ENCODE data around the gene CDCA3. TPM values are rescaled to one million over a fixed set of nuclear protein-coding genes. Genes with fewer than 3 reads are reported as not detected.
"Not testable (repeated sequence)": the region's sequence is repeated elsewhere in the genome, so short reads cannot be mapped to it uniquely, and the experiment has no call there.

CDCA3 gene
- total RNA-seq, 1 experiment from 2014 or later: 143 TPM

DNA sequence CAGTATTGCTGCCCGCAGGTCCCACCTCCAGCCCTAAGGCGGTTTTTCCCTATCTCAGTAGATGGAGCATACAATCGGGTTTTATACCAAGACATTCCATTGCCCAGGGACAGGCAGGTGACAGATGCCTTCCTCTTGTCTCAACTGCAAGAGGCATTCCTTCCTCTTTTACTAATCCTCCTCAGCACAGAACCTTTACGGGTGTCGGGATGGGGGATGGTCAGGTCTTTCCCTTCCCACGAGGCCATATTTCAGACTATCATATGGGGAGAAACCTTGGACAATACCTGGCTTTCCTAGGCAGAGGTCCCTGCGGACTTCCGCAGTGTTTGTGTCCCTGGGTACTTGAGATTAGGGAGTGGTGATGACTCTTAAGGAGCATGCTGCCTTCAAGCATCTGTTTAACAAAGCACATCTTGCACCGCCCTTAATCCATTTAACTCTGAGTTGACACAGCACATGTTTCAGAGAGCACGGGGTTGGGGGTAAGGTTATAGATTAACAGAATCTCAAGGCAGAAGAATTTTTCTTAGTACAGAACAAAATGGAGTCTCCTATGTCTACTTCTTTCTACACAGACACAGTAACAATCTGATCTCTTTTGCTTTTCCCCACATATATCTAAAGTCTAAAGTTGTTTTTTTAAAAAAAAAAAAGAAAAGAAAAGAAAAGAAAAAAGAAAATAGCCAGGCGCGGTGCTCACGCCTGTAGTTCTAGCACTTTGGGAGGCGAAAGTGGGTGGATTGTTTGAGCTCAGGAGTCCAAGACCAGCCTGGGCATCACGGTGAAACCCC lies 35.3 kb upstream of the CDCA3 start:
- Histone ChIP-seq H3K4me1 (replicated peaks) (peaks cover 15% of the 10 kb centered on the region), H3K36me3 (peaks cover 30% of the 10 kb centered on the region)
- H3K27me3 ChIP-seq (replicated peaks); H3K27ac ChIP-seq; H3K4me3 ChIP-seq; H3K9me3 ChIP-seq (replicated peaks); DNase-seq (ENCODE audit: low read depth in 1 of 2, low spot score in 2 of 2): not testable (repeated sequence)

- no peaks in the 10 kb centered on the region for H3K27me3 ChIP-seq (replicated peaks)
- peaks cover 30% of the 10 kb centered on the region for H3K36me3 ChIP-seq
- DNase-seq (ENCODE audit: low read depth in 1 of 2, low spot score in 2 of 2): no peak
Observed at GRCh38 chr12:6884539-6884938, 33.5 kb upstream of the CDCA3 start.

DNA sequence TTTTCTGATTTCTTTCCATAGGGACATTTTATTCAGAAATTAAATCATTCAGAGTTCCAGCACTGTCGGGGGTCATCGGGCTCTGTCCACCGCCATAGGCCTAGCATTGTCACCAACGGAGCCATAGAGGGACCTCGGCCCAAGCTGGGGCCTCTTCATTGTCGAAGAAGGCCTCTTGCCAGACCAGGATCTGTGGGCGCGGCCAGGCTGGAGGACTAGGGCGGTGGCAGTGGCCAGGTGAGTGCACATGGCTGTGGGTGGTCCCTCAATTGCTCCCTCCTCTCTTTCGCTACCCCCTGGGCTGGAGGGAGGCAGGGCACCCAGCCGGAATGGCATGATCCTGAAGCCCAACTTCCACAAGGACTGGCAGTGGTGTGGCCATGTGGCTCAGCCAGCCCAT lies 32.6 kb upstream of the CDCA3 start:
- peaks cover 35% of the 10 kb centered on the region for H3K36me3 ChIP-seq
- H3K27me3 ChIP-seq (replicated peaks): no peaks in the 10 kb centered on the region
- H3K27ac ChIP-seq: no peak overlapping the region
- no peak for DNase-seq (ENCODE audit: low read depth in 1 of 2, low spot score in 2 of 2)
- H3K9me3 ChIP-seq (replicated peaks): no peaks in the 10 kb centered on the region
- H3K4me1 ChIP-seq (replicated peaks): peaks cover 4% of the 10 kb centered on the region; the same call in 1 of the 2 replicates
- no peak overlapping the region for H3K4me3 ChIP-seq

More at GRCh38 chr12:6884539-6884938, 33.5 kb upstream of the CDCA3 start:
- Histone ChIP-seq H3K9me3 (replicated peaks) (no peaks in the 10 kb centered on the region), H3K4me1 (replicated peaks) (peaks cover 4% of the 10 kb centered on the region; the same call in 1 of the 2 replicates), H3K4me3 (no peak overlapping the region), H3K27ac (no peak overlapping the region)

DNA sequence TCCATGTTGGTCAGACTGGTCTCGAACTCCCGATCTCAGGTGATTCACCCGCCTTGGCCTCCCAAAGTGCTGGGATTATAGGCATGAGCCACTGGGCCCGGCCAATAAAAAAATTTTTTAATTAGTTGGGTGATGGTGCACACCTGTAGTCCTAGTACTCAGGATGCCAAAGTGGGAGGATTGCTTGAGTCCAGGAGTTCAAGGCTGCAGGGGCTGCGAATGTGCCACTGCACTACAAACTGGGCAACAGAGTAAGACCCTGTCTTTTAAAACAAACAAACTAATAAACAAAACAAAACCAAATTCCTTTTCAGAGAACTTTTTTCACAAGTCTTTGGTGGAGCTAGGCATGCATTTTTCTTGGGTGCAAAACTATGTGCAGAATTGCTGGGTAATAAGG lies 32.2 kb upstream of the CDCA3 start:
- no peak for DNase-seq (ENCODE audit: low read depth in 1 of 2, low spot score in 2 of 2)
- no peak overlapping the region for H3K4me3 ChIP-seq
- H3K9me3 ChIP-seq (replicated peaks): no peaks in the 10 kb centered on the region
- no peak overlapping the region for H3K27ac ChIP-seq
- peaks cover 33% of the 10 kb centered on the region for H3K36me3 ChIP-seq
- H3K4me1 ChIP-seq (replicated peaks): 0 out of 2 replicates have a peak, but pooled peaks cover under 1% of the 10 kb centered on the region
- no peaks in the 10 kb centered on the region for H3K27me3 ChIP-seq (replicated peaks)

GRCh38 chr12:6879824-6880223 lies 28.7 kb upstream of the CDCA3 start:
- not testable (repeated sequence) for H3K4me3 ChIP-seq; H3K9me3 ChIP-seq (replicated peaks); H3K4me1 ChIP-seq (replicated peaks); H3K27me3 ChIP-seq (replicated peaks); H3K27ac ChIP-seq; DNase-seq (ENCODE audit: low read depth in 1 of 2, low spot score in 2 of 2)
- peaks cover 32% of the 10 kb centered on the region for H3K36me3 ChIP-seq

- H3K4me1 ChIP-seq (replicated peaks): peaks cover 33% of the 10 kb centered on the region
- H3K27ac ChIP-seq: peak overlapping the region; percentile 55
- H3K4me3 ChIP-seq: peak overlapping the region; percentile 51
- H3K27me3 ChIP-seq (replicated peaks); H3K9me3 ChIP-seq (replicated peaks); DNase-seq (ENCODE audit: low read depth in 1 of 2, low spot score in 2 of 2): not testable (repeated sequence)
- H3K36me3 ChIP-seq: peaks cover 59% of the 10 kb centered on the region
Observed at GRCh38 chr12:6874015-6874368, 22.9 kb upstream of the CDCA3 start.

GRCh38 chr12:6873094-6874014 lies 22.3 kb upstream of the CDCA3 start, which contains the start of gene SPSB2:
TSS of gene SPSB2 (minus strand) at chr12:6873303. CDS start at chr12:6872901, 402 bp downstream.
- H3K27me3 ChIP-seq (replicated peaks): no peaks in the 10 kb centered on the region
- H3K27ac ChIP-seq: peak within 1 kb of the TSS; percentile 55
- H3K9me3 ChIP-seq (replicated peaks): no peaks in the 10 kb centered on the region
- peaks cover 40% of the 10 kb centered on the region for H3K4me1 ChIP-seq (replicated peaks)
- peaks cover 64% of the 10 kb centered on the region for H3K36me3 ChIP-seq
- peak within 1 kb of the TSS; percentile 51 for H3K4me3 ChIP-seq
- peak; percentile 94 to 99 for DNase-seq (ENCODE audit: low read depth in 1 of 2, low spot score in 2 of 2)

DNA sequence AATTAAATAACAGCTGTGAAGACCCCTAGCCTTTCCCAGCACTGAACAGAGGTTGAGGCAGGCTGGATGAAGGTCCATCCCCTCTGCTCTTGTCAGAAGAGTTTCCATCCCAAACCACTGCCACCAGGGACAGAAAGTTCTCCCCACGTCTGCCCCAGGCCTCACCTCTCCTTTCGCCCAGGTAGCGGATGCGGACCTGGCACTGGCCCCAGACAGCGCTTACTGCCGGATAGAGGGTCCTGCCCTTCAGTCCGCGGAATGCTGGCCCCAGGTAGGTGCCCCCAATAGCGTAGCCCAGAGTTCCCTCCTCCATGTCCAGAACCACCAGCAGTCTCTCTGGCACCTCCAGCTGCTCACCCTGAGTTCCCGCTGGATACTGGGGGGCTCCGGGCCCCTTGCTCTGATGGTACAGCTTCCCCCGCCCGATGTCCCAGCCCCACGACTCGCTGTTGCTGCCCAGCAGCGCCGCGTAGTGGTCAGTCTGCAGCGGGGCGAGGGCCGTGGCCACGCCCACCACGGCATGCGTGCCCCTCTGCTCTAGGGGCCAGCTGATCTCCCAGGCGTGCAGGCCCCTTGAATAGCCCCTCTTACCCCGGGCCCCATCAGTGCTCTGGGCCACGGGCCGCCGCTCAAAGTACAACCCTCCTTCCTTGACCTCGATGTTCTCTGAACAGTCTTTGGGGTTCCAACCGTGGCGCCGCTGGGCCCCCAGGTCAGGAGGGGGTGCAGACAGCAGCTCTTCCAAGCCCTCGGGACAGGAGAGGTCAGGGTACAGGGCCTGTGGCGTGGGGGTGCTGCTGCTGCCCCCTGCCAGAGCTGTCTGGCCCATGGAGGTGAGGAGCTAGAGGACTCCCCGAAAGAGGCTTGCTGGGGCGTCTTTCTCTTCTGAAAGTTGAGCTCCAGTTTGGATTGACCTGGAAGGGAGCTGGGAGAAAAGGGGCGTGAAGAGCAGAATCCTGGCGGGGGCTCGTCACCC lies 21.3 kb upstream of the CDCA3 start:
- Histone ChIP-seq H3K27me3 (replicated peaks) (no peaks in the 10 kb centered on the region), H3K27ac (peak overlapping the region; percentile 3), H3K36me3 (peaks cover 74% of the 10 kb centered on the region), H3K4me1 (replicated peaks) (peaks cover 41% of the 10 kb centered on the region), H3K4me3 (peak overlapping the region; percentile 51), H3K9me3 (replicated peaks) (no peaks in the 10 kb centered on the region)
- DNase-seq (ENCODE audit: low read depth in 1 of 2, low spot score in 2 of 2): peak; percentile 82 to 85

DNA sequence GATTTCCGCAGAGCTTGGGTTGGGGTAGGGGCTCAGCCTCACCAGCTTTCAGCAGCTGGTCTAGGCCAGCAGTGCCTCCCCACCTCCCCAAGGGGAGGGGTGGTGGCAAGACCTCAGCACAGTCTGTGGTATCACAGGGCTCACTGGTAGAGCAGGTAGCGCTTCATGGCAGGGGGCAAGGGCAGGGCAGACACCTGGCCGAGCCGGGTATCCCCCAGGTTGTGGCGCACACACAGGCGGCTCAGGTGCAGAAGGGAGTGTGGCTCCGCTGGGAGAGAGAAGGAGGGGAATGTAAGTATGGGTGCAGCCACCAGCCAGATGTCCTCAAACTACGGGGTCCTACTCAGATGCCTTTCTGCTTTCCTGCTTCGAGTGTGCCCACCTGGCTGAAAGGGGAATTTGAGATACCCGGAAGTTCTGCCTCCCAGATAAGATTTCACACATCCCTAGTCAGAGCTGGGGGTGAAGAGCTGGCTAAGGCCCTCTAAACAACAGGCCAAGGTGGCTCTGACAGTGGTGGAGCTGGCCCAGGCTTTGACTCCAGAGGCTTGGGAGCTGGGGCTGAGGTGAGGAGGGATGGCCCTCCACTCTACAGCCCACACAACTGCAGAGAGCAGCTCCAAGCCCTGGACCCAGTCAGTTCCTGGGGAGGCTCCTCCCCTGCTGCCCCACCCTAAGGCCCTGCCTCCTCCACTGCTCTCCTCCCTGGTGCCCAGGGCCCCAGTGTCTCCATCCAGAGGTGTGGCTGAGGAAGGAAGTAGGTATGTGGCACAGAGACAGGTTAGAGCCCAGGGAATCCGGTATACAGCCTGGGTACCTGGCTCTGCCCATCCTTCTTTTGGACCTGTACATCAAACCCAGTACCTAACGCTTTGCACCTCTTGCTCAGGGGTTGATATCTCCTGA lies 20.2 kb upstream of the CDCA3 start:
- Histone ChIP-seq H3K4me3 (no peak overlapping the region), H3K27ac (no peak overlapping the region), H3K9me3 (replicated peaks) (no peaks in the 10 kb centered on the region), H3K36me3 (peaks cover 82% of the 10 kb centered on the region), H3K27me3 (replicated peaks) (no peaks in the 10 kb centered on the region), H3K4me1 (replicated peaks) (peaks cover 47% of the 10 kb centered on the region)
- DNase-seq (ENCODE audit: low read depth in 1 of 2, low spot score in 2 of 2): peak in 1 of 2 experiments; percentile 25

- not testable (repeated sequence) for H3K27me3 ChIP-seq (replicated peaks); H3K9me3 ChIP-seq (replicated peaks); DNase-seq (ENCODE audit: low read depth in 1 of 2, low spot score in 2 of 2); H3K27ac ChIP-seq; H3K4me3 ChIP-seq
- H3K4me1 ChIP-seq (replicated peaks): peaks cover 47% of the 10 kb centered on the region
- peaks cover 84% of the 10 kb centered on the region for H3K36me3 ChIP-seq
Observed at GRCh38 chr12:6870304-6870703, 19.2 kb upstream of the CDCA3 start.

GRCh38 chr12:6869049-6870021 lies 18.2 kb upstream of the CDCA3 start:
- Histone ChIP-seq H3K36me3 (peaks cover 86% of the 10 kb centered on the region), H3K27ac (no peak overlapping the region), H3K4me3 (peak overlapping the region; percentile 95), H3K4me1 (replicated peaks) (peaks cover 47% of the 10 kb centered on the region), H3K27me3 (replicated peaks) (no peaks in the 10 kb centered on the region), H3K9me3 (replicated peaks) (no peaks in the 10 kb centered on the region)
- DNase-seq (ENCODE audit: low read depth in 1 of 2, low spot score in 2 of 2): peak; percentile 82 to 86
